Activated CD4-positive, alpha-beta T cell treated with anti-CD3 and anti-CD28 coated beads, Interleukin-2, amount 50 U/mL, for 48 hours (primary cell): ENCODE data around the gene SPTSSB.

Experiments used
- DNase-seq, 2 experiments: peaks; one replicate each; pipeline ENCODE4 v3.0.0-alpha.2; 2020

SPTSSB gene

DNA sequence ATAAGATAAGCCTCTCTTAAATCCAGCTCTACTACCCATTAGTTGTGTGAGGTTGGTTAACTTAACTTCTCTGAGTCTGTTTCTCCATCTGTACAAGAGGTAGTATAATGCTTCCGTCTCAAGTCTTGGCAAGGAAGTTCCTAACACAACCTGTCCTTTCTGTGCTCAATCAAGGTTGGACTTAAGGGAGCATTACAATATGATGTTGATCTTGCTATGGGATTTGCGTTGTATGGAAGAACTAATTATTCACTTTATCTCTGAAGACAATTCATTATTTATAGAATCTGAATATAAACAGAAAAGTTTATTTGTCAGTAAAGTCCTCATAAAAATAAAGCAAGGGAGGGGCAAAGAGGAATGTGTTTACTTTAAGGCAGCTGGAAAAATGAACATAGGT is 18.9 kb upstream of the SPTSSB start:
- DNase-seq, result no peak

DNA sequence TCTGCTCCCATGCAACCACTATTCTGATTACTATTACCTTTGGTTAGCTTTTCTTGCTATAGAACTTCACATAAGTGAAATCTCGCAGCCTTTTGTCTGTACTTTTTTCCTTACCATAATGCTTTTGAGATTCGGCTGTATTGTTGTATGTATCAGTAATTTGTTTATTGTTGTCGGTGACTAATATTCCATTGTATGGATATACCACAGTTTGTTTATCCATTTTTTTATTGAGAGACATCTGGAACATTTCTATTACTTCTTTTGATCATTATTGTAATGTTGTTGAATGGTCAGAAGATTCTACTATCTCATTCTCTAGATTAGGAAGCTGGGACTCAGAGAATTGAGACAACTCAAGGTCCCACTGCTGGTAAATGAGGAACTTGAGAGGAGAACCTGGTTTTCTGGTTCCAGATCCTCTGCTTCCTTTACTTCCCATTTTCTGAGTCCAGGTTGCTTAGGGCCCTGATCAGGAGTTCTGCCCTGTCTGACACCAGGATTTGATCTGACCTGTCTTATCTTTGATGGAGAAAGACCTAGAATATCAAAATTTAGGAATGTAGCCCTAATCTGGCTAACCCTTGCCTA is 18.2 kb upstream of the SPTSSB start:
- no peak for DNase-seq

DNA sequence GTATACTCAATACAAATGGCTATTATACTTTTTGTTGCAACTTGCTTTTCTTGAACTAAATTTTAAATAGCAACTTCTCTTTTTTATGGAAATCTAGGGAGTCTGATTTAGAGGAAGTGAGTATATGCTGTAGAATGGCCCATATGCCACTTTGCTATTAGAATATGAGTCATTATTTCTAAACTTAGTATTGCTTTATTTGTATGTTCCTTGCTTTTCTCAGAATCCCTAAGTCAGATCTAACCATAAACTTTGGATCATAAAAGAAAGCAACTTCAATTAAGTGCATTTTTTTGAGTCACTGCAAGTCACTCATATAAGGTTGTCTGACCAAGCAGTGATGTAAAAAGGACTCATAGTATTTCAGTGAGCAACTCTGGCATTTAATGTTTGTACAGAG is 17.5 kb upstream of the SPTSSB start:
- no peak for DNase-seq

DNA sequence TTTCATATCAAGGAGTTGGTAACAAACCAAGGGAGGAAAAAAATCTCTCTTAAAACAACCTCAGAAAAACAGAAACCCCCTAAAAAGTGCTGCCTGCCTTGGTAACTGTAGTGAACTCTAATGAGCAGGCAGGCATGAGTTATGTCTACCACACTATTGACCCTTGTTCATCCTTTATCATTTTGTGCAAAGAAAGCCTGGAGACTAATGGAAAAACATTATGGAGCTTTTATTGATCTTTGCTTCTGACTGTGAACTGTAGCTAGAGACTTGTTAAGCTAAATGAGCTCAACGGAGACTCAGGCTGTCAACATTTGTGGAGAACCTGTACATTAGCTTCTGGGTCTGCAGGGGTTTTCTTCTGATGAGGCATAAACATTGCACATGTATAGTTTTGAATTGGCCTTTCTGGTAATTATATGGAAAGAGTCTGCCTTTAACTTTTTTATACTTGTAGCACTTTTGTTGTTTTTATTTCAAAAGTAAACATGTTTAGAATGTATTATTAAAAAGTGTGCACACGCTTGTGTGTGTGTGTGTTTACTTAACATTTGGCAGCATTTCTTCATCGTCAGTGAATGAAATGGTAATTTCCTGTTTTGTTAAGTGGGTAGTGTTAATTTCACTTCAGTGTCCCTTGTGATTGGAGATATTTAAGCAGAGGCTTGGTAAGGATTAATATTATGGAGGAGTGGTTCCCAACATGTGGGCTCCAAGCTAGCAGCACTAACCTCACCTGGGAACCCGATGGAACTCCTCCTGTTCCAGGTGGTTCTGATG is 15.9 kb upstream of the SPTSSB start:
- DNase-seq, result no peak

DNA sequence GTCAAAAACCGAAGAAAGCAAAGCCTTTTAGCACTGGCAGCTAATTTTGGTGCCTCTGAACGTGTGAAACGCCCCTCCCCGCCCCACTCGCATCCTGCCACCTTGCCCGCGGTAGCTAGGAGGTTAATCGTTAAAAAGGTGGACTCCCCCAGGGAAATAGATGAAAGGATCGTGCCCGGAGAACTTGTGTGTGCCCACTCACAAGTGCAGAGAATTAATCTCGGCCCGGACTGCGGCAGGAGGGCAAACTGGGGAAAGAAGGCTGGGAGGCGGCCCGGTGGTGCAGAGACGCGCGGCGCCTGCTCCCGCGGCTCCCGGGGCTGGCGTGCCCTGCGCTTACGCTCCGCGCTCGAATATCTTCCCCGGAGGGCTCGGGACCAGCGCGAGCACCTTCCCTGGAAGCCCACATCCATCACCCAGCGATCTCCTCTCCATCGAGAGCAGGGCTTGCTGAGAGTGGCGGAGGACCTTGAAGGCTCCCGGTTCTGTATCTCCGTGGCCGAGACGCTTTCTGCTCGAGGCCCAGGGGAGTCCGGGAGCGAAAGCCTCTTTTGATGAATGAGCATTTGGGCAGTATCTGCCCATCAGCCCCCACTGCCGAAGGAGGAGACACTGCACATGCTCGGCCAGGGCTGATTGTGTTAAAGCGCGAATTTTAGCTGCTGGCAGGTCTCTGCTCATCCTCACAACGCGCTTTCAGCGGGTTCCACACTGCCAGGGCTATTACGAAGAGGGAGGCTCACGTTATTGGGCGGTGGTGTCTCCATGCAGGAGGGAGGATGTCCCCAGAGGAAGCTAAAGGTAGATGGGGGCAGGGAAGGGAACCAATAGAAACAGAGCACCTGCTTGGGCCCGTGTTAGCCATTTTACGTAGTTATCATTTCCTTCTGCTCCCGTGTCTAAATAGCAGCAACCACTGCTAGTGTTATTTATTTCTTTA is 1.3 kb upstream of the SPTSSB start:
- peak; percentile 15 to 26 for DNase-seq

DNA sequence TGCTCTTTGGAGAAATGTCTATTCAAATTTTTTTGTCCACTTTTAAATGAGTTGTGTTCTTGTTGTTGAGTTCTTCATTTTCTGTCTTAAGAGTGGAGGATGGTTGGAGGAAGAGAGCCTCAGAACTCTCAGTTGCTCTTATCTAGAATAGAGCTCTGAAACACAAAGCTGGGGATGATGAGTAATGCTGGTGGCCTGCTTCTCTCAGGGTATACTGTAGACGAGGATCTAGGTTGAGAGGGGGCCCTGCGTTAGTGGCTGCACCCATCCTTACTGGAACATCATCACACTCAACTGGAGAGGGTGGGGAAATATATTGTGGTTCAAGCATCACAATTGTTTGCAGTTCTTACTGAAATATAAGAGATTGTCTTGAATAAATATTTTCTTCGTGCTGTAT is 1.8 kb downstream of the SPTSSB start:
- DNase-seq, result no peak

DNA sequence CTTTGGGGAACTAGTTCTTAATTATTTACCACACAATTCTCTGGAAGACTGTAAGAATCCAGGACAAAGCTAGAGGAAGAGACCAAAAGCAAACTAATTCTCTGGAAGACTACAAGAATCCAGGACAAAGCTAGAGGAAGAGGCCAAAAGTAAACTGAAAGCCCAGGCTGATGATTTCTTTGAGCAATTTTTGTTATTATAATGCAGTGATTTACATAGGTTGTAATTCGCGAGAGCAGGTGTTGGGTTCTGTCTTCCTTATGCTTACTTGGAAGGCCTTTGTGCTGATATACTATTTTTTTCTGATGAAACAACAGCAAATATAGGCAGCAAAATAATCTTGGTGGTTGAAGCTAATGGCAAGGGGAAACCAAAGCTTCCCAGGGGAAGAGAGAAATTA is 5.2 kb downstream of the SPTSSB start:
- DNase-seq, result no peak

DNA sequence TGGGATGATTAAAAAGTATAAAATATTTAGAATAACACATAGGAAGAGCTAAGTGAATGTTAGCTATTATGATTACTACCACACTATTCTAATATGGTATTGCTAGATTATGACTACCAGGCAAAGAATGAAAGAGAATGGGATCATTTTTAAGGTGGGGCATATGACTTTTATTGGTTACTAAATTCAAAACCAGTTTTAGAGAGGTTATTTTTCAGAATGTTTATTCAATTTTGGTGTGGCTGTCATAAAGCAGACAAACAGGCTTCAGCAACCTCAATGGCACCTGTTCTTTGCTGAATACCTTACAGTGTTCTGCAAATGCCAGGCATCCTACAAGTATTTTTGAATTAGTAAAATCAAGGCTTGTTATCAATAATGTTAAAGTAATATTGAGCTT is 12.8 kb downstream of the SPTSSB start:
- DNase-seq, result no peak

DNA sequence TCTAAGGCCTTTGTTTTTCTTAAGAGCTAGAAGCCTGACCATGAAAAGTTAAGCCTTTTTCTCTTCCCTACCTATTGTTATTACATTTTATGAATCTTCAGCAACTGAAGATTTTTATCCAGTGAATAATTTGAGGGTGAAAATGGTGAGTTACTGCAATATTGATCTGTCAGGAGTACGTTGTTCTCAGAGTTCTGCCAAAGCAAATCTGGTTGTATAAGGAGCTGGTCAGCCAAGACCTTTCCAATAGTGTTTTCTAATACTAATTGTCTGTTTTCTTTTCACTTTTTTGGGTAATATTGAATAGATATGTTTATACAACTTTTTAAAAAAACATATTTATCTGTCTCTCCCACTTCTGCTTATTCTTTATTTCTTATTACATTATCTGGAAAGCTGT is 15.0 kb downstream of the SPTSSB start:
- no peak for DNase-seq

DNA sequence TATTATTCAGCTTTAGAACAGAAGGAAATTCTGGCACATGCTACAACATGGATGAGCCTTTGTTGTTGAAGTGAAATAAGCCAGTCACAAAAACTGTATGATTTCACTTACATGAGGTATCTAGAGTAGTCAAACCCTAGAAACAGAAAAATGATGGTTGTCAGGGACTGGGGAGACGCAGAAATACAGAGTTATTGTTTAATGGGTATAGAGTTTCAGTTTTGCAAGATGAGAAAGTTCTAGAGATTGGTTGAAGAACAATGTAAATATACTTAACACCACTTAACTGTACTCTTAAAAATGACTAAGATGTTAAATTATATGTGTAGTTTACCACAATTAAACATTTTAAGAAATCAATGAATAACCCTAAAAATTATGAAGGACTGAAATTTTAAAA is 15.8 kb downstream of the SPTSSB start:
- DNase-seq, result no peak

DNA sequence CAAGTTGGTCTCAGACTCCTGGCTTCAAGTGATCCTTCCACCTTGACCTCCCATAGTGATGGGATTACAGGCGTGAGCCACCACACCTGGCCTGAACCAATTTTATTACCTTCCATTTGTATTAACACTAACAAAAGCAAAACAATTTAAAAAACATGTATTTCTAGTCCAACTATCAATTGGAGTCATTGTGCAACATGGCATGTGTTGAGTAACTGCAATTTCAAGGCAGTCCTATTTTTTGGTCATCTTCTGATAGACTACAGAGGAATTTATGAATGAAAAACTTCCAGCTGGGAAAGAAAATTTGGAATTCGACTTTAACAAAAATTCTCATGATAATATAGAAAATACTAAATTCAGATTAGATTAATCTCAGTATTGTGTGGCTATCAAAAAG is 16.8 kb downstream of the SPTSSB start:
- no peak for DNase-seq

DNA sequence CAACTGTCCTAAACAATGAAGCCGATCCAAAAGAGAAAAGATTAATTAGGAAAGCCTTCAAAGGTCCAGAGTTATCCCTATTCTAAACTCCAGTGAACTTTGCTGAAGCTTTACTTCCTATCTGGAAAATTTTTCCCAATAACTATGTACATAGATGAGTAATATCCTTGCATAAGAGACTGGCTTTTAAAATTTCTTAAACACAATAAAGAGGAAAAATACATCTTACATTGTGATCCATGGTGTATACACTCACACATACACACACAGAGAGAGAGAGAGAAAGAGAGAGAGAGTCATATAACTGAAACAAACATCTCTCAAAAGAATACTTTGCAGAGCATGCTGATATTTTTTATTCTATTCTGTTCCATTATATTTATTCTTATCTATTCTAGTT is 20.0 kb downstream of the SPTSSB start:
- DNase-seq, result no peak

DNA sequence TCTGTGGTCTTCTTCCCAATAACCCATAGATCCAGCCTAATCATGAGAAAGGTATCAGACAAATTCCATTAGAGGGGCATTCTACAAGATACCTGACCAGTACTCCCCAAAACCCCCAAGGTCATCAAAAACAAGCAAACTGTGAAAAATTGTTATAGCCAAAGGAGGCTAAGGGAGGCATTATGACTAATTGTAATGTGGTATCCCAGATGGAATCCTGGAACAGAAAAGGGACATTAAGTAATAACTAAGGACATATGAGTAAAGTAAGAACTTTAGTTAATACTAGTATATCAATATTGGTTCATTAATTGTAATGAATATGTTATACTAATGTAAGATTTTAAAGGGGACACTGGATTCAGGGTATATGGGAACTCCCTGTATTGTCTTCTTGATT is 20.4 kb downstream of the SPTSSB start:
- no peak for DNase-seq

DNA sequence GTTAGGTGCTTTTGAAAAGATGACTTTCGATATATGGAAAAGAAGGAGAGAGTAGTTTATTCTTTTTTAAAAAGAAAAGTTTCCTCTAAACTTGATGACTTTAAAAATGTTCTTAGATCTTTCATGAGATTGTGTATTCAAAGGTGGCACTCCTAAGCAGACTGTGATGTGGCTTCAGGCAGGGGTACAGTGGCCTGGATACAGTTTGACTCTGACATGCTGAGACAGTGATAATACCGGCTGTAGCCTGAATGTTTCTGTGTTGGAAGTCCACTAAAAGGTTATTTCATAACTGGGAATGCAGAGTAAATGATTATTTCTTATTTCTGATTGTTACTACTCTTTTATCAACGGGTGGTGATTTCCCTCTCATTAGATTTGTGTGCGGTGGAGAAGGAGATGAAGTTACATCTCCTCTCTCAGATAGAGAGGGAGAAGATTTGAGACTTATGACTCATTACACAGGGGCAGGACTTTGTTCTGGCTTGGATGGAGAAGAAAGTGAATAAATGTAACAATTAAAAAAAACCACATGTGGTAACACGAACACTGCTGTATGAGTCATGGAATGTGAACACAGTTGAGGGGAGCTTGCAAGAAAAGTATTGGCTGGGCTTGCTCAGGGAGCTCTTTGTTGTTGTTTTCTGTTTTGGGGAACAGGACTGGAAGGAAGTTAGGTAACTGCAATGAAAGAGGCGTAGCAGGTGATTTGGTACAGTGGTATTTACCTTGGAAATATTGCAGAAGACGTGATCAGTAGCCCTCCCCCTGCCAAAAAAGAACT is 21.6 kb downstream of the SPTSSB start:
- no peak for DNase-seq

DNA sequence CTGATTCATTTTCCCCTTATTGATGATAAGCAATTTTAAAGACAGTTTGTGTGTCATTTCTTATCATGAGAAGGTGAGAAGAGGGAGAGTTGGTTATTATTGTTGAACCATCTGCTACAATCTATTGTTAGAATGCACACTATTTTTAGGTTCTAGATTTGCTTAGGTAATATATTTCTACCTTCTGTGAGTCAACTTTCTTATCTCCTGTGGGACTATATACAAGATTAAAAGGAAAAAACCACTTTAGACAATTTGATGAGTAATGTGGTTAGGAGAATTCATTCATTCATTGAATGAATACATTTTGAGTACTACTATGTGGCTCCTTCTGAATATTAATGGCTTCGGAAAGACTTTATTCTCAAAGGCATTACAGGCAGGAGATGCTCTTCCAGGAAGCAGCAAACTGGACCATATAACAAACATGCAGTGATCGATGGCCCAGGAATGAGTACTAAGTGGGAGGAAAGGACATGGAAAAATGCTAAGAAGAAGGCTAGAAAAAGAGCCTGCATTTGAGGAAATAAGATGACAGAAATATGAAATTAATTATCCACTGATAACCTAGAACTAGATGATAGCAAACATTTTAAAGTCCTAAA is 22.4 kb downstream of the SPTSSB start:
- no peak for DNase-seq

DNA sequence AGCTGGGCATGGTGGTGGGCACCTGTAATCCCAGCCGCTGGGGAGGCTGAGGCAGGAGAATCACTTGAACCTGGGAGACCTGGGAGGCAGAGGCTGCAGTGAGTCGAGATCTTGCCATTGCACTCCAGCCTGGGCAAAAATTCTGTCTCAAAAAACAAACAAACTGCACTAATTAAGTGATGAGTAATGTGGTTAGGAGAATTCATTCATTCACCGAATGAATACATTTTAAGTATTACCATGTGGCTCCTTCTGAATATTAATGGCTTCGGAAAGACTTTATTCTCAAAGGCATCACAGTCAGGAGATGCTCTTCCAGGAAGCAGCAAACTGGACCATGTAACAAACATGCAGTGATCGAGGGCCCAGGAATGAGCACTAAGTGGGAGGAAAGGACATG is 23.6 kb downstream of the SPTSSB start:
- DNase-seq, result no peak

DNA sequence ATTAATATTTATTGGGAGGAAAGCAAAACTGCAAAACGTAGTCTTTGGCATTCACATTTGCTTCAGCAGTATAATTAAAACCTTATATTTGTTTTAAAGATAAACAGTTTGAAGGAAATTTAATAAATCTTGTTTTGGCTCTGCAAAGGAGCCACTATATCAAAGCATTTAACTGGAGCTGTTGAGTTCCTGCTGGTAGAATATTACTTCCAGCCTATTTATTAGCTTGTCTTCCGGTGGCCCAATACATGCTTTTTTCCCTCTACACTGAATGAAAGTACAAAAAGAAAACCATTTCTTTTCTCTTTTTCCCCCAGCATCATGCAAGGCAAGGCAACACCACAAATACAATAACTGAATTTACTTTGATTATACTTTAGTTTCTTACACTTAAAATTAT is 26.3 kb downstream of the SPTSSB start:
- DNase-seq, result no peak

DNA sequence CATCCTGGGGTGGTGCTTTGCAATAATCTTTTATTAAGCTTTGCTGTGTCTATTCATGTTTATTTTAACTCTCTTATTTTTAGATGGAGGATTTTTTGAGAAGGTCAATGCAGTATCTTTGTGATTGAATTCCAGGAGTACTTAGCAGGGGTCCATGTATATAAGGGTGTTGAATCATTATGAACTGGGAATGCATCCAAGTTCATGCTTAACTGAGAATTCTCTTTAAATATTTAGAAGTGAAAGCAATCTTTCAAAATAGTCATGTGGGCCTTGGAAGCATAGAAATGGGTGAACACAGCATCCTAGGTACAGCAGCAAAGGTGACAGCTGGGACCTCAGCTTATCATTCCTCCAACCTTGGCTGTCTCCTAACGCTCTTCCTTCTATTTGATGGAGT is 27.3 kb downstream of the SPTSSB start:
- DNase-seq, result no peak

DNA sequence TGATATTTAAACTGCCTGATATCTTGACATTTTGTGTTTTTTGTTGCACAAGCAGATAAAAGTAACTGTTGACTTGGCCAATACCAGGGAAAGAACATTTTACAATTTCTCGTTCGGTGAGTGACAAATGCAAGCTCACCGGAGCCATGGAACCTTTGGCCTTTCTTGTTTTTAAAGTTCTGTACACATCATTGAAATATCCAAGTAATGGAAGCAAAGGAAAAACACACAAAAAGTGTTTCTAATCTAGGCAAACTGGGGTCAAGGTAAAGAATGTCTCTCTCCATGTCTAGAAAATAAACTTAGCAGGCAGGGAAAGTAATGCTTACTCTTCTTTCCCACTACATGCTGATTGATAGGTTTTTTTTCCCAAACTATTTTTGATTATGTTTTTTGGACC is 27.8 kb downstream of the SPTSSB start:
- DNase-seq, result no peak

DNA sequence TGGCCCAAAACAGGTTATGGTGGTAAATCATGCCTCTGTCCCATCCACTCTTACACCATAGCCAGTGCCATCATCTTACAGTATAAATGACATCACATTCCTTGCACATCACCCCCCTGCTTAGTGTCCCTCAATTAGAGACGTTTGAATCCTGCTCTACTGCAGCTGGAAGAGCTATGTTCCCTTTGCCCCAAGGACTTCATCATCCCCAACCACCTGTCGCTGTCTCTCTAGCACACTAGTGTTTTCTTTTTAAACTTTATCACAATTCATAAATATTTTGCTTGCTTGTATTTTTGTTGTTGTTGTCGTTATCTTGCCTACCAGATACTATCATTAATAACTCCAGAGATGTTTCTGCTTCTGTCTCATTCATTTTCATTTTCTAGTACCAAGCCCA is 28.7 kb downstream of the SPTSSB start:
- DNase-seq, result no peak

DNA sequence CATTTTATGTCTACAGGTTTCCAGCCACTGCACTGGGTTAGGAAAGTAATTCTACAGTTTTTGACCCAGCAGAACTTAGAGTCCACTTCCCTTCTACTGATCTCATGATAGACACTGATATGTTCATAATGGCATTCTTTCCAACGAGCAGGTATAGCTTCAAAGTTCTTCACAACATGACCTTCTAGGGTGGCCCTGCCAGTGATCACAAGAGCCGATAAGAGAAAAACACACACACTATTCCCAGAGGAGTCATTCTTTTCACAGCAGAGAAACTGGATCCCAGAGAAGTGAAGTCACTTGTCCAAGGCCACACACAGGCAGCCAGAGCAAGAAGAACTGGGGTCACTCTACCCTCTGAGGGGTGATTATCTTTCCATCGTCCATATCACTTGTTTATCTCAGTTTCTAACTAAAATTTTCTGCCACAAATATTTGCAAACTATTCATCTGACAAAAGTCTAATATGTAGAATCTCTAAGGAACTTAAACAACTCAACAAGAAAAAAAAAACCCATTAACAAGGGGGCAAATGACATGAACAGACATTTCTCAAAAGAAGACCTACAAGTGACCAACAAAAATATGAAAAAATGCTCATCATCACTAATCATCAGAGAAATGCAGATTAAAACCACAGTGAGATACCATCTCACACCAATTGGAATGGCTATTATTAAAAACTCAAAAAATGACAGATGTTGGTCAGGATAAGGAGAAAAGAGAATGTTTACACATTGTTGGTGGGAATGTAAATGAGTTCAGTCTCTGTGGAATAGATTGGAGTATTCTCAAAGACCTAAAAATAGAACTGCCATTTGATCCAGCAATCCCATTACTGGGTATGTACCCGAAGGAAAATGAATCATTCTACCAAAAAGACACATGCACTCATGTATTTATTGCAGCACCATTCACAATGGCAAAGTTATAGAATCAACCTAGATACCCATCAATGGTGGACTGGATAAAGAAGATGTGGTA is 31.5 kb downstream of the SPTSSB start:
- DNase-seq, result no peak
